Spleen (tissue), 11 donors: ENCODE results near the gene HMGXB3. TPM values are rescaled to one million over a fixed set of nuclear protein-coding genes. Genes with fewer than 3 reads are reported as not detected.
A peak's percentile ranks its signal among the peaks of the same experiment; 100 is the strongest.
"Not testable (repeated sequence)": the region's sequence is repeated elsewhere in the genome, so short reads cannot be mapped to it uniquely, and the experiment has no call there.

Experiments used
- DNase-seq: peaks from one replicate; pipeline ENCODE4 v3.0.0-alpha.2; 2020
- H3K27ac ChIP-seq, 8 donors: fragments of 200-600 bp; sonication (generic) in 7 of 8; 1 replicate in 4 of 8; 2 replicates in 4 of 8; pipeline versions ENCODE4 v1.5.0 to v1.8.0; 2016 to 2021; ENCODE audit warnings: inconsistent platforms in 4 of 8, mild to moderate bottlenecking in 4 of 8, moderate library complexity in 1 of 8
- H3K27me3 ChIP-seq, 7 donors: fragments of 200-600 bp; sonication (generic) in 6 of 7; replicated peaks in 1 of 7; 1 replicate in 4 of 7; 2 replicates in 3 of 7; pipeline versions ENCODE4 v1.5.0 to v1.8.0; 2016 to 2021; ENCODE audit warnings: inconsistent platforms in 3 of 7, mild to moderate bottlenecking in 1 of 7
- H3K36me3 ChIP-seq, 6 donors: fragments of 200-600 bp; sonication (generic) in 5 of 6; 1 replicate in 4 of 6; 2 replicates in 2 of 6; pipeline versions ENCODE4 v1.5.0 to v1.8.0; 2016 to 2021; ENCODE audit warnings: inconsistent platforms in 2 of 6
- H3K4me1 ChIP-seq, 6 donors: fragments of 200-600 bp; sonication (generic) in 5 of 6; 1 replicate in 3 of 6; 2 replicates in 3 of 6; pipeline versions ENCODE4 v1.5.0 to v1.8.0; 2016 to 2021; ENCODE audit warnings: inconsistent platforms in 3 of 6
- H3K4me3 ChIP-seq, 8 donors: fragments of 200-600 bp; sonication (generic) in 7 of 8; 1 replicate in 4 of 8; 2 replicates in 4 of 8; pipeline versions ENCODE4 v1.5.0 to v1.8.0; 2016 to 2021; ENCODE audit warnings: inconsistent platforms in 4 of 8, mild to moderate bottlenecking in 4 of 8, moderate library complexity in 2 of 8
- H3K9me3 ChIP-seq, 8 donors: fragments of 200-600 bp; sonication (generic) in 7 of 8; 1 replicate in 4 of 8; 2 replicates in 4 of 8; pipeline versions ENCODE4 v1.5.0 to v1.8.0; 2016 to 2021; ENCODE audit warnings: inconsistent platforms in 4 of 8
- POLR2A ChIP-seq, 3 donors: fragments of 450-650 bp; IDR thresholded peaks; one replicate each; pipeline ENCODE4 v1.5.1; 2017; ENCODE audit warnings: antibody characterized with exemption in 3 of 3, mild to moderate bottlenecking in 1 of 3
- POLR2AphosphoS5 ChIP-seq, 3 donors: sonication (generic); formaldehyde crosslinking; IDR thresholded peaks; one replicate each; pipeline ENCODE4 v1.5.1; 2017; ENCODE audit warnings: antibody characterized with exemption in 3 of 3
- WGBS, 5 donors: extraction: QIAGEN DNeasy Blood & Tissue Kit in 3 of 5; methylation state at CpG; one replicate each; pipeline versions ENCODE4 v1.1.5 to v1.1.7; 2013 to 2018; 5-methylcytosine and 5-hydroxymethylcytosine counted together
- intact Hi-C: fragments of 100-400 bp; cut with DNase I; formaldehyde crosslinking; loops from one replicate; pipeline ENCODE4 v1.15.0; 2023; ENCODE audit warnings: low total_unique reads
- polyA plus RNA-seq, 3 donors: library from polyadenylated mRNA; stranded (reverse); fragments of 200-250 nt; gene quantifications; one replicate each; pipeline ENCODE4 v1.2.1, GENCODE V29; 2013
- total RNA-seq, 7 donors: library from RNA; depleted of rRNA in 3 of 7; stranded (reverse); fragments of >200 nt in 3 of 7; fragmentation: NEBNext Ultra II Directional in 4 of 7; extraction: Animal tissue kit (Norgen Biotek cat#: 25700) in 4 of 7; gene quantifications; one replicate each; pipeline versions ENCODE4 v1.1.0 to v1.2.1, GENCODE V29; 2016 to 2021
- TF ChIP-seq, protein P1 (sequence below), 11 experiments: fragments of 200-600 bp in 7 of 11; fragments of 450-650 bp in 4 of 11; sonication (generic) in 4 of 11; IDR thresholded peaks in 8 of 11; conservative IDR thresholded peaks in 3 of 11; 1 replicate in 7 of 11; 2 replicates in 4 of 11; pipeline versions ENCODE4 v1.4.0 to v1.8.0; 2016 to 2021; ENCODE audit warnings: antibody characterized with exemption in 11 of 11, inconsistent platforms in 4 of 11, mild to moderate bottlenecking in 1 of 11
- donor health status: healthy with polysubstance abuse.
- donor health status: DM: no; HTN: no; CAD: no; lungs with moderate emphysema.
- donor health status: DM: no; HTN: no; CAD: no.
- donor health status: Bipolar disorder and iron deficiency.
- donor health status: healthy.
- donor health status: DM: no; HTN: no; CAD: no.
- donor health status: DM: yes; HTN: yes; CAD: no.

Gene HMGXB3
- total and polyA plus RNA-seq, 10 donors, result 14.3 to 51.7 (median 34.6) TPM

GRCh38 chr5:150081541-150082283, 81.2 kb downstream of the HMGXB3 start:
- intact Hi-C loops, result no loop called here
- H3K4me1 ChIP-seq, result peaks cover 13 to 33% (median 20%) of the 10 kb centered on the region in 6 donors
- TF ChIP-seq POLR2AphosphoS5 (IDR thresholded peaks at IDR 0.05), result peak; percentile 83 to 88 (median 86)
- TF ChIP-seq, protein P1, sequence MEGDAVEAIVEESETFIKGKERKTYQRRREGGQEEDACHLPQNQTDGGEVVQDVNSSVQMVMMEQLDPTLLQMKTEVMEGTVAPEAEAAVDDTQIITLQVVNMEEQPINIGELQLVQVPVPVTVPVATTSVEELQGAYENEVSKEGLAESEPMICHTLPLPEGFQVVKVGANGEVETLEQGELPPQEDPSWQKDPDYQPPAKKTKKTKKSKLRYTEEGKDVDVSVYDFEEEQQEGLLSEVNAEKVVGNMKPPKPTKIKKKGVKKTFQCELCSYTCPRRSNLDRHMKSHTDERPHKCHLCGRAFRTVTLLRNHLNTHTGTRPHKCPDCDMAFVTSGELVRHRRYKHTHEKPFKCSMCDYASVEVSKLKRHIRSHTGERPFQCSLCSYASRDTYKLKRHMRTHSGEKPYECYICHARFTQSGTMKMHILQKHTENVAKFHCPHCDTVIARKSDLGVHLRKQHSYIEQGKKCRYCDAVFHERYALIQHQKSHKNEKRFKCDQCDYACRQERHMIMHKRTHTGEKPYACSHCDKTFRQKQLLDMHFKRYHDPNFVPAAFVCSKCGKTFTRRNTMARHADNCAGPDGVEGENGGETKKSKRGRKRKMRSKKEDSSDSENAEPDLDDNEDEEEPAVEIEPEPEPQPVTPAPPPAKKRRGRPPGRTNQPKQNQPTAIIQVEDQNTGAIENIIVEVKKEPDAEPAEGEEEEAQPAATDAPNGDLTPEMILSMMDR (IDR thresholded peaks at IDR 0.05 in 8 of 11, conservative IDR thresholded peaks at IDR 0.05 in 3 of 11), result no peak
- peak in 1 of 3 donors; percentile 12 for TF ChIP-seq POLR2A (IDR thresholded peaks at IDR 0.05)
- H3K36me3 ChIP-seq, result peaks cover 0 to 42% (median 0%) of the 10 kb centered on the region in 6 donors
- H3K4me3 ChIP-seq, result peak overlapping the region in 4 of 8 donors; percentile 14 to 68 (median 34)
- DNase-seq, result peak; percentile 88
- H3K27me3 ChIP-seq, result peaks cover 0 to 4% (median 0%) of the 10 kb centered on the region in 7 donors
- 5 to 9% (median 7%) methylated on average over 15 of the region's 15 CpGs for WGBS, 5 donors
- no peaks in the 10 kb centered on the region for H3K9me3 ChIP-seq
- peak overlapping the region in 6 of 8 donors; percentile 24 to 73 (median 53) for H3K27ac ChIP-seq

- Histone ChIP-seq H3K27ac (peak overlapping the region in 5 of 8 donors; percentile 24 to 73 (median 53)), H3K36me3 (peaks cover 0 to 36% (median 0%) of the 10 kb centered on the region in 6 donors), H3K27me3 (peaks cover 0 to 4% (median 0%) of the 10 kb centered on the region in 7 donors), H3K4me1 (peaks cover 13 to 33% (median 20%) of the 10 kb centered on the region in 6 donors), H3K9me3 (no peaks in the 10 kb centered on the region), H3K4me3 (peak overlapping the region in 5 of 8 donors; percentile 10 to 68 (median 20))
- TF ChIP-seq, protein P1 (IDR thresholded peaks at IDR 0.05 in 8 of 11, conservative IDR thresholded peaks at IDR 0.05 in 3 of 11), result no peak
- TF ChIP-seq POLR2A (IDR thresholded peaks at IDR 0.05) (no peak), POLR2AphosphoS5 (IDR thresholded peaks at IDR 0.05) (no peak)
- WGBS, 5 donors, result 16 to 32% (median 21%) methylated on average over 3 of the region's 3 CpGs
- no peak for DNase-seq
- intact Hi-C loops, result no loop called here
Observed at GRCh38 chr5:150082374-150082773, 81.8 kb downstream of the HMGXB3 start.

DNA sequence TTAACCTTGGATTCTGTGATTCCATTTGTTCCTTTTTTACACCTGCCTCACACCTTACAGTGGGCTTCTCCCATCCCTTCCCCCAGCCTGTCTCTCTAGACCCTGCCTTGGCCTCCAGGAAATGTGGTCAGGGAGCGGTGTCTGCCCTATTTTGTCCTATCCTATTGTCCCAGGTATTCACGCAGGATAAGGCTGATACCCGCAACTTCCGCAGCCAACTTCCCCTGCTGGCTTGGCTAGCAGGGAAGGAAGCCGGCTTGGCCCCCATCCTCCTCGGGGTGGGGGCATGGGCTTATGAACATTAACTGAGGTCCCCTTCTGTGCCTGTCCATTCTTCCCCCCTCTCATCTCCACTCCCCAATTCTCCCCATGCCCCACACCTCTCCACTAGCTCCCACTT, 82.3 kb downstream of the HMGXB3 start:
- no peak for TF ChIP-seq POLR2A (IDR thresholded peaks at IDR 0.05)
- TF ChIP-seq, protein P1 (IDR thresholded peaks at IDR 0.05 in 8 of 11, conservative IDR thresholded peaks at IDR 0.05 in 3 of 11), result no peak
- peak in 1 of 3 donors; percentile 22 for TF ChIP-seq POLR2AphosphoS5 (IDR thresholded peaks at IDR 0.05)
- Histone ChIP-seq H3K9me3 (no peaks in the 10 kb centered on the region), H3K4me1 (peaks cover 13 to 33% (median 20%) of the 10 kb centered on the region in 6 donors), H3K4me3 (peak overlapping the region in 7 of 8 donors; percentile 4 to 68 (median 14)), H3K36me3 (peaks cover 0 to 32% (median 0%) of the 10 kb centered on the region in 6 donors), H3K27me3 (peaks cover 0 to 4% (median 0%) of the 10 kb centered on the region in 7 donors), H3K27ac (peak overlapping the region in 4 of 8 donors; percentile 53 to 73 (median 60))
- intact Hi-C loops, result no loop called here
- DNase-seq, result no peak
- 18 to 51% (median 26%) methylated on average over 6 of the region's 6 CpGs for WGBS, 5 donors

- H3K27ac ChIP-seq, result peak overlapping the region in 5 of 8 donors; percentile 14 to 75 (median 66)
- peak overlapping the region in 7 of 8 donors; percentile 19 to 68 (median 35) for H3K4me3 ChIP-seq
- H3K9me3 ChIP-seq, intact Hi-C loops, H3K27me3 ChIP-seq, DNase-seq: not testable (repeated sequence)
- peaks cover 13 to 37% (median 20%) of the 10 kb centered on the region in 6 donors for H3K4me1 ChIP-seq
- peaks cover 0 to 15% (median 0%) of the 10 kb centered on the region in 6 donors for H3K36me3 ChIP-seq
- 76 to 89% (median 83%) methylated on average over 6 of the region's 6 CpGs for WGBS, 5 donors
Observed at GRCh38 chr5:150084754-150085153, 84.2 kb downstream of the HMGXB3 start.
